Keratinocyte (primary cell): Measurements from ENCODE around the gene SEMA4D.

Source experiments
- CTCF ChIP-seq, 3 experiments: IDR thresholded peaks in 1 of 3; conservative IDR thresholded peaks in 1 of 3; optimal IDR thresholded peaks in 1 of 3; 2 replicates in 2 of 3; 3 replicates in 1 of 3; pipeline versions ENCODE3 to v1.5.1; 2011; ENCODE audit warnings: low read length in 3 of 3, mild to moderate bottlenecking in 3 of 3, moderate library complexity in 2 of 3, control low read depth in 1 of 3, inconsistent platforms in 1 of 3; ENCODE audit not compliant: insufficient read depth in 2 of 3; ENCODE audit errors: extremely low read depth in 1 of 3
- EZH2 ChIP-seq: IDR thresholded peaks from one replicate; pipeline ENCODE4 v1.6.1; 2012; ENCODE audit warnings: inconsistent platforms, mild to moderate bottlenecking, low read length, moderate library complexity

GRCh38 chr9:89410022-89410421 is 87.9 kb downstream of the SEMA4D start:
- TF ChIP-seq CTCF (optimal IDR thresholded peaks at IDR 0.05 in 1 of 3, IDR thresholded peaks at IDR 0.05 in 1 of 3, conservative IDR thresholded peaks at IDR 0.05 in 1 of 3; ENCODE audit: extremely low read depth in 1 of 3, insufficient read depth in 2 of 3, low read length in 3 of 3) (no peak), EZH2 (no peak)
